ENCODE results near the gene RNF225. TPM values are rescaled to one million over a fixed set of nuclear protein-coding genes. Genes with fewer than 3 reads are reported as not detected.

Gene RNF225
- total RNA-seq, 3 donors from 2014 or later: 2.5 to 3.2 (median 2.5) TPM

GRCh38 chr19:58355215-58355796, 40.1 kb upstream of the RNF225 start:
- Mint-ChIP-seq H3K36me3 (ENCODE audit: insufficient read depth) (no peaks in the 10 kb centered on the region), H3K27me3 (ENCODE audit: low read depth) (peaks cover 5% of the 10 kb centered on the region), H3K4me1 (ENCODE audit: low read depth) (peaks cover 26% of the 10 kb centered on the region), H3K9me3 (no peaks in the 10 kb centered on the region), H3K4me3 (peak overlapping the region; percentile 35)
- no peak for ATAC-seq
- DNase-seq: no peak

- Mint-ChIP-seq H3K4me1 (ENCODE audit: low read depth) (peaks cover 26% of the 10 kb centered on the region), H3K36me3 (ENCODE audit: insufficient read depth) (no peaks in the 10 kb centered on the region), H3K4me3 (peak overlapping the region; percentile 56), H3K9me3 (no peaks in the 10 kb centered on the region), H3K27me3 (ENCODE audit: low read depth) (peaks cover 5% of the 10 kb centered on the region)
- no peak for DNase-seq
- ATAC-seq: peak; percentile 76 to 79
Observed at GRCh38 chr19:58355908-58356765, 39.3 kb upstream of the RNF225 start.

- no peaks in the 10 kb centered on the region for H3K9me3 Mint-ChIP-seq
- H3K4me3 Mint-ChIP-seq: peak overlapping the region; percentile 56
- ATAC-seq (peak in 1 of 2 donors; percentile 6), DNase-seq (no peak)
- H3K36me3 Mint-ChIP-seq (ENCODE audit: insufficient read depth): no peaks in the 10 kb centered on the region
- peaks cover 5% of the 10 kb centered on the region for H3K27me3 Mint-ChIP-seq (ENCODE audit: low read depth)
- H3K4me1 Mint-ChIP-seq (ENCODE audit: low read depth): peaks cover 30% of the 10 kb centered on the region
Observed at GRCh38 chr19:58356766-58357480, 38.5 kb upstream of the RNF225 start.

GRCh38 chr19:58357481-58358145, 37.8 kb upstream of the RNF225 start:
- Mint-ChIP-seq H3K9me3 (no peaks in the 10 kb centered on the region), H3K4me1 (ENCODE audit: low read depth) (peaks cover 32% of the 10 kb centered on the region), H3K27me3 (ENCODE audit: low read depth) (peaks cover 5% of the 10 kb centered on the region), H3K4me3 (no peak overlapping the region), H3K36me3 (ENCODE audit: insufficient read depth) (no peaks in the 10 kb centered on the region)
- ATAC-seq (no peak), DNase-seq (no peak)

- ATAC-seq (peak; percentile 9), DNase-seq (no peak)
- H3K36me3 Mint-ChIP-seq (ENCODE audit: insufficient read depth): no peaks in the 10 kb centered on the region
- H3K4me3 Mint-ChIP-seq: peak overlapping the region; percentile 94
- peaks cover 5% of the 10 kb centered on the region for H3K27me3 Mint-ChIP-seq (ENCODE audit: low read depth)
- H3K9me3 Mint-ChIP-seq: no peaks in the 10 kb centered on the region
- peaks cover 22% of the 10 kb centered on the region for H3K4me1 Mint-ChIP-seq (ENCODE audit: low read depth)
Observed at GRCh38 chr19:58361900-58362271, 33.6 kb upstream of the RNF225 start.

GRCh38 chr19:58362272-58362994, 33.0 kb upstream of the RNF225 start, which contains the start of gene ZNF497:
Gene ZNF497, minus strand, starts transcription at chr19:58362751. Its CDS starts 5,116 bp downstream, at chr19:58357635.
- Mint-ChIP-seq H3K4me3 (peak within 1 kb of the TSS; percentile 94), H3K9me3 (no peaks in the 10 kb centered on the region), H3K36me3 (ENCODE audit: insufficient read depth) (no peaks in the 10 kb centered on the region), H3K27me3 (ENCODE audit: low read depth) (peaks cover 5% of the 10 kb centered on the region), H3K4me1 (ENCODE audit: low read depth) (peaks cover 19% of the 10 kb centered on the region)
- ATAC-seq (peak; percentile 92 to 94), DNase-seq (peak; percentile 96)

- H3K36me3 Mint-ChIP-seq (ENCODE audit: insufficient read depth): no peaks in the 10 kb centered on the region
- ATAC-seq: no peak
- peaks cover 12% of the 10 kb centered on the region for H3K4me1 Mint-ChIP-seq (ENCODE audit: low read depth)
- no peak for DNase-seq
- H3K9me3 Mint-ChIP-seq: no peaks in the 10 kb centered on the region
- no peak overlapping the region for H3K4me3 Mint-ChIP-seq
- H3K27me3 Mint-ChIP-seq (ENCODE audit: low read depth): no peaks in the 10 kb centered on the region
Observed at GRCh38 chr19:58364146-58364545, 31.3 kb upstream of the RNF225 start.

- no peak overlapping the region for H3K4me3 Mint-ChIP-seq
- DNase-seq: no peak
- H3K4me1 Mint-ChIP-seq (ENCODE audit: low read depth): peaks cover 8% of the 10 kb centered on the region
- no peak for ATAC-seq
- H3K36me3 Mint-ChIP-seq (ENCODE audit: insufficient read depth): no peaks in the 10 kb centered on the region
- H3K27me3 Mint-ChIP-seq (ENCODE audit: low read depth): no peaks in the 10 kb centered on the region
- H3K9me3 Mint-ChIP-seq: no peaks in the 10 kb centered on the region
Observed at GRCh38 chr19:58366585-58367430, 28.6 kb upstream of the RNF225 start.

GRCh38 chr19:58367698-58368454, 27.6 kb upstream of the RNF225 start:
- no peak overlapping the region for H3K4me3 Mint-ChIP-seq
- no peaks in the 10 kb centered on the region for H3K9me3 Mint-ChIP-seq
- H3K36me3 Mint-ChIP-seq (ENCODE audit: insufficient read depth): no peaks in the 10 kb centered on the region
- peaks cover 1% of the 10 kb centered on the region for H3K4me1 Mint-ChIP-seq (ENCODE audit: low read depth)
- DNase-seq (no peak), ATAC-seq (no peak)
- H3K27me3 Mint-ChIP-seq (ENCODE audit: low read depth): no peaks in the 10 kb centered on the region

- no peaks in the 10 kb centered on the region for H3K27me3 Mint-ChIP-seq (ENCODE audit: low read depth)
- no peaks in the 10 kb centered on the region for H3K4me1 Mint-ChIP-seq (ENCODE audit: low read depth)
- H3K9me3 Mint-ChIP-seq: no peaks in the 10 kb centered on the region
- no peaks in the 10 kb centered on the region for H3K36me3 Mint-ChIP-seq (ENCODE audit: insufficient read depth)
- H3K4me3 Mint-ChIP-seq: no peak overlapping the region
- no peak for DNase-seq
- no peak for ATAC-seq
Observed at GRCh38 chr19:58368561-58369360, 26.7 kb upstream of the RNF225 start.

- Mint-ChIP-seq H3K9me3 (no peaks in the 10 kb centered on the region), H3K36me3 (ENCODE audit: insufficient read depth) (no peaks in the 10 kb centered on the region), H3K27me3 (ENCODE audit: low read depth) (no peaks in the 10 kb centered on the region), H3K4me3 (no peak overlapping the region), H3K4me1 (ENCODE audit: low read depth) (no peaks in the 10 kb centered on the region)
- ATAC-seq (no peak), DNase-seq (no peak)
Observed at GRCh38 chr19:58372311-58373133, 22.9 kb upstream of the RNF225 start.

Measured in activated T-cell treated with anti-CD3 and anti-CD28 coated beads, Interleukin-2, amount 50 U/mL, for 4 hours (primary cell).